ENCODE data around the gene ATG4B. TPM values are rescaled to one million over a fixed set of nuclear protein-coding genes. Genes with fewer than 3 reads are reported as not detected.

ATG4B gene
- total RNA-seq, 3 donors from 2014 or later (not counting 1 experiment from before 2014, with no cell fraction given) = 106 to 171 (median 139) TPM

DNA sequence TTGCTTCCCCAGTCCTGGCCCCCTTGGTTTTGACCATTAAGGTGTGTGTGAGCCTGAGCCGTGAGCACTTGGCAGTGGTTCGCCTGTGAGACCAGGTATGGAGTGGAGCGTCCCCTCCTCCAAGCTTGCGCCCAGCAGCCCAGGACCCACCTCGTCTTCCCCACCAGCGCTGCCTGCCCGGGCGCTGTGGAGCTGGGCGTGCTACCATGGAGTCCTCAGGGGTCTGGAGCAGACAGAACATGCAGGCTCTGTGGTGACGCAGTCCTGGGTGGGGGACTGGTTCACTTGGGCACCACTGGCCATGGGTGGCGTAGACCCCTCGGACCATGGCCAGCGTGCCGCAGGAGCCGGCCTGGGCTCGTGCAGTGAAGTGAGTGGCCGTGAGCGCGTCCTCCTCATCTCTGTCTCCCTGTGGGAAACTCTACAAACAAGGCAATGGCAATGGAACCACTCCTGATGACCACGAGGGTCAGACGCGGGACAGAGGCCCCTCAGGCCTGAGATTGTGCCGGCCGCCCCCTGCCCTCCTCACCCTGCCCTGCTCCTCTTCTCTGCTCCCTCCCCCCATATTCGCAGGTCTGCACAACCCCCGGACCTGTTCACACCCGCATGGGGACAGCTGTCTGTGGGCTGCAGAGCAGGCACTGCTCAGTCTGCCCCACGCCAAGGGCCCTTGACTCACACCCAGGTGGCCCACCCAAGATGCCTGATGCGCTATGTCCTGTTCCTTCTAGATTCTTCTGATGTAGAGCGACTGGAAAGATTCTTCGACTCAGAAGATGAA is 34.2 kb downstream of the ATG4B start:
- DNase-seq = no peak
- no peak overlapping the region for H3K4me3 ChIP-seq (ENCODE audit: low read length)
- H3K4me1 Mint-ChIP-seq = peaks cover 6% of the 10 kb centered on the region in 2 donors
- 96% methylated on average over 31 of the region's 31 CpGs for WGBS (ENCODE audit: insufficient coverage)
- H3K4me1 ChIP-seq (ENCODE audit: control insufficient read depth, insufficient read depth, low read length) = peaks cover 12% of the 10 kb centered on the region
- H3K4me3 Mint-ChIP-seq = no peak overlapping the region
- no peak for ATAC-seq
- H3K27me3 Mint-ChIP-seq (ENCODE audit: low read depth in 2 of 2) = no peaks in the 10 kb centered on the region
- no peak overlapping the region for H3K27ac ChIP-seq (ENCODE audit: low read length)
- peaks cover 37% of the 10 kb centered on the region for H3K36me3 ChIP-seq (ENCODE audit: control insufficient read depth, insufficient read depth, low read length)
- no peaks in the 10 kb centered on the region for H3K27me3 ChIP-seq (ENCODE audit: control insufficient read depth, insufficient read depth, low read length)
- H3K9me3 ChIP-seq (ENCODE audit: control insufficient read depth, insufficient read depth, low read length) = no peaks in the 10 kb centered on the region
- H3K27ac Mint-ChIP-seq = no peak overlapping the region
- no peaks in the 10 kb centered on the region for H3K36me3 Mint-ChIP-seq
- no peak for TF ChIP-seq CTCF (IDR thresholded peaks at IDR 0.05)
- intact Hi-C loops (cut with micrococcal nuclease) = no loop called here
- no peaks in the 10 kb centered on the region for H3K9me3 Mint-ChIP-seq

- no peaks in the 10 kb centered on the region for H3K27me3 Mint-ChIP-seq (ENCODE audit: low read depth in 2 of 2)
- ATAC-seq (peak in 1 of 3 donors; percentile 7), DNase-seq (no peak)
- H3K9me3 Mint-ChIP-seq = no peaks in the 10 kb centered on the region
- WGBS (ENCODE audit: insufficient coverage) = 86% methylated on average over 42 of the region's 42 CpGs
- no peak overlapping the region for H3K27ac ChIP-seq (ENCODE audit: low read length)
- H3K36me3 Mint-ChIP-seq = no peaks in the 10 kb centered on the region
- H3K4me3 ChIP-seq (ENCODE audit: low read length) = no peak overlapping the region
- peak overlapping the region in 1 of 2 donors; percentile 36 for H3K27ac Mint-ChIP-seq
- intact Hi-C loops (cut with micrococcal nuclease) = no loop called here
- H3K4me1 ChIP-seq (ENCODE audit: control insufficient read depth, insufficient read depth, low read length) = peaks cover 12% of the 10 kb centered on the region
- peak overlapping the region; percentile 21 for H3K4me3 Mint-ChIP-seq
- H3K4me1 Mint-ChIP-seq = peaks cover 6% of the 10 kb centered on the region in 2 donors
- no peaks in the 10 kb centered on the region for H3K9me3 ChIP-seq (ENCODE audit: control insufficient read depth, insufficient read depth, low read length)
- H3K27me3 ChIP-seq (ENCODE audit: control insufficient read depth, insufficient read depth, low read length) = no peaks in the 10 kb centered on the region
- TF ChIP-seq CTCF (IDR thresholded peaks at IDR 0.05) = no peak
- H3K36me3 ChIP-seq (ENCODE audit: control insufficient read depth, insufficient read depth, low read length) = peaks cover 36% of the 10 kb centered on the region
Measured at GRCh38 chr2:241672243-241673188, 35.0 kb downstream of the ATG4B start.

GRCh38 chr2:241673189-241673663 is 35.7 kb downstream of the ATG4B start:
- no peaks in the 10 kb centered on the region for H3K9me3 ChIP-seq (ENCODE audit: control insufficient read depth, insufficient read depth, low read length)

More at GRCh38 chr2:241673189-241673663, 35.7 kb downstream of the ATG4B start:
- no peak overlapping the region for H3K27ac Mint-ChIP-seq
- Histone ChIP-seq H3K4me3 (ENCODE audit: low read length) (no peak overlapping the region), H3K27me3 (ENCODE audit: control insufficient read depth, insufficient read depth, low read length) (no peaks in the 10 kb centered on the region), H3K4me1 (ENCODE audit: control insufficient read depth, insufficient read depth, low read length) (peaks cover 12% of the 10 kb centered on the region), H3K36me3 (ENCODE audit: control insufficient read depth, insufficient read depth, low read length) (peaks cover 37% of the 10 kb centered on the region), H3K27ac (ENCODE audit: low read length) (no peak overlapping the region)
- H3K9me3 Mint-ChIP-seq = no peaks in the 10 kb centered on the region
- peaks cover 6% of the 10 kb centered on the region in 2 donors for H3K4me1 Mint-ChIP-seq
- no peaks in the 10 kb centered on the region for H3K36me3 Mint-ChIP-seq
- no peak overlapping the region for H3K4me3 Mint-ChIP-seq
- DNase-seq (peak in 1 of 2 donors; percentile 20), ATAC-seq (peak in 1 of 3 donors; percentile 29)
- WGBS (ENCODE audit: insufficient coverage) = 84% methylated on average over 18 of the region's 18 CpGs
- intact Hi-C loops (cut with micrococcal nuclease) = no loop called here
- no peak for TF ChIP-seq CTCF (IDR thresholded peaks at IDR 0.05)
- no peaks in the 10 kb centered on the region for H3K27me3 Mint-ChIP-seq (ENCODE audit: low read depth in 2 of 2)

Data from natural killer cell (primary cell).